Fibroblast of villous mesenchyme (primary cell): ENCODE data around the gene TCF7L2. TPM values are rescaled to one million over a fixed set of nuclear protein-coding genes. Genes with fewer than 3 reads are reported as not detected.
A peak's percentile ranks its signal among the peaks of the same experiment; 100 is the strongest.

ENCODE experiments used
- DNase-seq: peaks from one replicate; pipeline ENCODE4 v3.0.0-alpha.2; 2010; ENCODE audit warnings: low read depth
- H3K4me3 ChIP-seq: 2 replicates; pipeline ENCODE4 v1.5.1; 2011; ENCODE audit warnings: low read depth, mild to moderate bottlenecking, low read length
- total RNA-seq: library from RNA; depleted of rRNA; stranded (reverse); fragments of >200 nt; gene quantifications from 2 replicates; pipeline ENCODE4 v1.2.3, GENCODE V29; 2012
- TF ChIP-seq, protein P1 (sequence below): IDR thresholded peaks from 2 replicates; pipeline ENCODE4 v1.5.1; 2012; ENCODE audit warnings: low read depth, mild to moderate bottlenecking, low read length; ENCODE audit not compliant: insufficient read depth

Gene TCF7L2
- total RNA-seq, 1 donor, result 12.5 TPM

DNA sequence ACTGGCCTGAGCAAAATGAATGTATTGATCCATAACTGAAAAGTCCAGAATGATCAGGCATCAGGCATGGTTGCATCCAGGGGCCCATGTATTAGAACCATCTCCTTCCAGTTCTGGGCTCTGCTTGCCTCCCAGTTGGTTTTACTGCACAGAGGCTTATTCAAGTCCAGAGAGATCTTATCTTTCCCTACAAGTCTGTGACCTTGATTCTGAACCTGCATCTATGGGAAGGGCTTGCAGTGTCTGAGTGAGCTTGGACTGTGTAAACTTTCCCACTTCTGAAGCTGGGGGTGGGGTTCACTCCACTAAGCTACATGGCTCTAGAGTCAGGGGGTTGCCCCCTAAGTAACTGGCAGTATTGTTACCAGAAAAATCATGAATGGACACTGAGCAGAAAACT lies 136.2 kb downstream of the TCF7L2 start:
- TF ChIP-seq, protein P1, sequence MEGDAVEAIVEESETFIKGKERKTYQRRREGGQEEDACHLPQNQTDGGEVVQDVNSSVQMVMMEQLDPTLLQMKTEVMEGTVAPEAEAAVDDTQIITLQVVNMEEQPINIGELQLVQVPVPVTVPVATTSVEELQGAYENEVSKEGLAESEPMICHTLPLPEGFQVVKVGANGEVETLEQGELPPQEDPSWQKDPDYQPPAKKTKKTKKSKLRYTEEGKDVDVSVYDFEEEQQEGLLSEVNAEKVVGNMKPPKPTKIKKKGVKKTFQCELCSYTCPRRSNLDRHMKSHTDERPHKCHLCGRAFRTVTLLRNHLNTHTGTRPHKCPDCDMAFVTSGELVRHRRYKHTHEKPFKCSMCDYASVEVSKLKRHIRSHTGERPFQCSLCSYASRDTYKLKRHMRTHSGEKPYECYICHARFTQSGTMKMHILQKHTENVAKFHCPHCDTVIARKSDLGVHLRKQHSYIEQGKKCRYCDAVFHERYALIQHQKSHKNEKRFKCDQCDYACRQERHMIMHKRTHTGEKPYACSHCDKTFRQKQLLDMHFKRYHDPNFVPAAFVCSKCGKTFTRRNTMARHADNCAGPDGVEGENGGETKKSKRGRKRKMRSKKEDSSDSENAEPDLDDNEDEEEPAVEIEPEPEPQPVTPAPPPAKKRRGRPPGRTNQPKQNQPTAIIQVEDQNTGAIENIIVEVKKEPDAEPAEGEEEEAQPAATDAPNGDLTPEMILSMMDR, result no peak
- DNase-seq, result peak; percentile 69
- no peak overlapping the region for H3K4me3 ChIP-seq

DNA sequence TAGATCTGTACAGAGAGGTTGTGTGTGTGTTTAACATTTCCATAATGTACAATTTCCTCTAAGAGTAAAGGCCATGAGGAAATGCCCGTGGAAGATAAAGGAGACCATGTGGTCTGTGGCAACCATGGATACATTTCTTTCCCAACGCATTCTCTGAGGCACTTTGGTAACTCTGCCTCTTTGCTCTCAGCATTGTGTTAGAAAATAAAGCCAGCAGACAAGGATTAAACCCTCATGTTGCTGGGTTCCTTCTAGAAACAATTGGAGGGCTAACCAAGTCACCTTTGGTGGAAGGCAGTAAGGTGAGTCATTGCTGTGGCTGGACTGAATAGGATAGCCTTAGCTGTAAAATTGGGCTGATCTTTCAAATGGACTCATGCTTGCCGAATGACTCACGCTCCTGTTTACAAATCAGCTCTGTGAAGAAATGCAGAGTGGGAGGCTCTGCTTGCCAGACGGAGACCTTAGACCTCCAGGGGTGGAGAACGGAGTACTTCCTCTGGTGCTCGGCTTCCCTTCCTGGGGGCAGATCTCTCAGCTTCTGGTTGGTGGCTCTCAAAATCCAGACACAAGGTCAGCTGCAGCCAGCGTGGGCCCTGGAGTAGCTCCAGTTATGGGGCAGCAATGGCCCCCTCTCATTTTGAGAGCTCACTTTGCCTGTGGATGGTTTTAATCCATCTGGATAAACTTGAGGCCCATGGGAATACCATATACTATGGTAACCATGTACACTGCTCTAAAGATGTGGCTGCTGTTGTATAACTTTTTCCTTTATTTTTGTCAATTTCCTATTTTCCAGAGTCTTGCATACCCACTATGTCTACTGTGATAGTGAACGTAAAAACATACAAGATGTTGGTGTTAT lies 137.3 kb downstream of the TCF7L2 start:
- TF ChIP-seq, protein P1, result no peak
- H3K4me3 ChIP-seq, result no peak overlapping the region

DNA sequence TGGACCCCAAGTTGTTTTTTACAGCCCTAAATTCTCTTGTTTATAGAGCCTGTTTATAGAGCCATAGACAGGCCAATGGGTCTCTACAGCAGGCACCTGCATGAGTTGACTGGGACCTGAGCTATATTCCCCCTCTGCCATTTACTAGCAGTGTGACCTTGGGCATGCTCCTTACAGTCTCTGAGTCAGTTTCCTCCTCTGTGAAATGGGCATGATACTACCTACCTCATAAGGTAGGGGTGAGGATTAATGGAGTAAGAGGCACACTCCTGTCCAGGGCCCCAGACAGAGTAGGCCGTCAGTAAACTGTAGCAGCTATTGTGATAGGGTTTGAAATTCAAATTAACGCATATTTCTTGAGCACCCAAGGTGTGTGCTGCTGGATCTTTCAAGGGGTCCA lies 138.1 kb downstream of the TCF7L2 start:
- TF ChIP-seq, protein P1, result no peak
- DNase-seq, result no peak
- H3K4me3 ChIP-seq, result no peak overlapping the region

More for the DNA sequence above, 137.3 kb downstream of the TCF7L2 start:
- DNase-seq, result peak; percentile 99

DNA sequence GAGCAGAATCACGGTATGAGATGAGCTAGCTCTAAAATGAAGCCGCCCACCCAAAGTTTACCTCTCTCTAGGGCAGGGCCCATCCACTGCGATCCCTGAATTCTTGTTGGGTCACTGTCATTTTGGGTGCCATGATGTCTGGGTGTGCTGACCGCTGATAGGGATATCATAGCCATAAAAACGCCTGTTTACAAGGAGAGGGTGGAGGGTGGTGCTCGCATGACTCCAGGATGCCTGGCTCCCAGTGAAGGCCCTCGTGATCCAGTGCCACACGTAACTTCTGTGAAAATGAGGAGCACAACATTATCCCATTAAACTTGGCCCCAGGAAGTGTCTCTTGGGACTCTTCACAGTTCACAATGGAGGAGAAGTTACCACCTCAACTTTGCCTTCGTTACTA lies 139.5 kb downstream of the TCF7L2 start:
- no peak for DNase-seq
- TF ChIP-seq, protein P1, result no peak
- no peak overlapping the region for H3K4me3 ChIP-seq

DNA sequence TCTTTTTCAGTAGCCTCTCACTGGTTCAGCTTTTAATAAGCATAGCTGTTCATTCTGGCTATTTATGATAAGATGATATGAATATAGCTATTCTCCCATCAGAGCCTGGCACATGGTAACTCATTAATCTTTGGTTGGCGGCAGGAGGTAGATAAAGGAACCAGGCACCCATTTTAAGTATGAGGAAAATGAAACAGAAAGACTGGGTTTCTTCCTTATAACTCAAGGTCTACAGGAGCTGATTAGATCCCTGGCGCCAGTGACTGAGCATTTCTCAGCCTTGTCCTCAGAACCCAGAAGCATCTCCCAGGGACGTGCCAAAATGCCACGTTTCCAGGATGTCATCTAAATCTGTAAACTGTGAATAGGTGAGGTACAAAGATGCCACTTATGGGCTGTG lies 141.9 kb downstream of the TCF7L2 start:
- no peak overlapping the region for H3K4me3 ChIP-seq
- TF ChIP-seq, protein P1, result no peak
- DNase-seq, result no peak

DNA sequence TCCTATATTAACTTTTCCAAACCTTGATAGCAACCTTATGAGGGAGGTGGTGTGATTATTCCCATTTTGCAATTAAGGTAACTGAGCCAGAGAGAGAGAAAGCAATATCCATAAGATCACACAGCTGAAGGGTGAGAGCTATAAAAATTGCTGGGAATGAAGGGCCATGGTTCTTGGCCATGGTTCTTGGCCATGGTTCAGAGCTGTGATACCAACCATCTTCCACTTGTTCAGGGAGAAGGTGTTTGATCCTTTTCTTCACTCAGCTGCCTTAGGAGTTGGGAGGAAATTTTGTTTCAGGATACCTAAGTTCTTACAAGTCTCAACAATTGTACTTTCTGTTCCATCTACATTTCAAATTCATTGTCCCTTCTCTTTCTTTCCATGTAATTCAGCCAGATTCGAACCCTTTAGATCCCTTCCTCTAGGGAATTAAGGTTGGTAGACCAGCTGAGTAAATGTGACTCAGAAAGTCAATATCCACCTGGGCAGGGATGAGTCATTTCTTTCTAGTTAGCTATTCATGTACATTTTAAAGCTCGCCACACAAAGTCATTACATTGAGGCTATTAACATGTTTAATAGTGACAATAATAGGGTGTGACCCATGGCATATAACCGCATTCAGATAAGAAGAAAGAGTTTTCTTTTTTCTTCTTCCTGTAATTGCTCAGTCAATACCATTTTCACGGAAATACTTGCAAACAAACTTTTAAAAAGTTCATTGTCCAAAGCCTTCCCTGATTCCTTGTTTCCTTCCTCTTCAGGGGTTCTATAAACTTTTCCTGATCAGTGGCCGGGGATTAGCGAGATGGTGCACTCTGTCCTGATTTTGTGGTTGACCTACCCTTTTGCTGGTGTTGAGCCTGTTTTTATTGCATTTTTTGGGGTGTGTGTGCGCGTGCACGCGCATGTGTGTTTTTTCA lies 143.4 kb downstream of the TCF7L2 start:
- DNase-seq, result peak; percentile 66
- no peak overlapping the region for H3K4me3 ChIP-seq
- TF ChIP-seq, protein P1, result no peak
